Activated T-cell treated with anti-CD3 and anti-CD28 coated beads, Interleukin-2, amount 50 U/mL, for 4 hours (primary cell): Measurements from ENCODE around the gene REEP5. TPM values are rescaled to one million over a fixed set of nuclear protein-coding genes. Genes with fewer than 3 reads are reported as not detected.
A peak's percentile ranks its signal among the peaks of the same experiment; 100 is the strongest.
"Not testable (repeated sequence)": the region's sequence is repeated elsewhere in the genome, so short reads cannot be mapped to it uniquely, and the experiment has no call there.

Source experiments
- ATAC-seq, 2 donors: fragments of 200-7000 bp; cut with Tn5 transposase; one replicate each; pipeline ENCODE4 v1.10.0; 2021
- DNase-seq: peaks from one replicate; pipeline ENCODE4 v3.0.0-alpha.2; 2020
- H3K27me3 Mint-ChIP-seq: one replicate; pipeline ENCODE4 v1.8.0; 2021; ENCODE audit warnings: low read depth, mixed read lengths
- H3K36me3 Mint-ChIP-seq: one replicate; pipeline ENCODE4 v1.8.0; 2022; ENCODE audit warnings: mixed read lengths; ENCODE audit not compliant: insufficient read depth
- H3K4me1 Mint-ChIP-seq: one replicate; pipeline ENCODE4 v1.8.0; 2021; ENCODE audit warnings: low read depth, mixed read lengths
- H3K4me3 Mint-ChIP-seq: one replicate; pipeline ENCODE4 v1.8.0; 2021; ENCODE audit warnings: mild to moderate bottlenecking, moderate library complexity, mixed read lengths
- H3K9me3 Mint-ChIP-seq: one replicate; pipeline ENCODE4 v1.8.0; 2021; ENCODE audit warnings: mixed read lengths
- total RNA-seq, 3 donors: library from RNA; stranded (reverse); gene quantifications; one replicate each; pipeline ENCODE4 v1.2.1, GENCODE V29; 2021

Gene REEP5
- total RNA-seq, 3 donors from 2014 or later = 53.6 to 60.0 (median 58.7) TPM

GRCh38 chr5:112919972-112920371 lies 2.1 kb downstream of the REEP5 start:
- Mint-ChIP-seq H3K4me3 (peak overlapping the region; percentile 88), H3K36me3 (peaks cover 18% of the 10 kb centered on the region), H3K9me3 (no peaks in the 10 kb centered on the region), H3K4me1 (peaks cover 79% of the 10 kb centered on the region), H3K27me3 (no peaks in the 10 kb centered on the region)
- no peak for DNase-seq
- no peak for ATAC-seq

DNA sequence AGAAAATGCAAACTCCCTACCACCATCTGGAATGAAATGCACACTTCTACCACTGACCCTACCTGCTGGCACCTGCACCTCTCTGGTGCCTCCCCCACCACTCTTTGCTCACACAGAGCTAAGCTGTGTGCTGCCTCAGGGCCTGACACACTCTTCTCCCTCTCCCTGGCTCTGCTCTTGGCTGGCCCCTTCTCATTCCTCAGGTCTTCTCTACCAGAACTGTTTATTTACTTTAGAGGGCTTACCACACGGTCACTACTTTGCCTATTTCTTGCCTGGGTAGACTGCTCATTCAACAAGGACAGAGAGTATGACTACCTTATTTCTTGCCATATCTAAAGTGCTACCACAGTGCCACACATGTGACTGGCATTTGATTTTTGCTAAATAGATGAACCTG lies 3.3 kb downstream of the REEP5 start:
- no peak overlapping the region for H3K4me3 Mint-ChIP-seq
- H3K36me3 Mint-ChIP-seq = peaks cover 22% of the 10 kb centered on the region
- DNase-seq (no peak), ATAC-seq (no peak)
- H3K4me1 Mint-ChIP-seq = peaks cover 77% of the 10 kb centered on the region
- H3K9me3 Mint-ChIP-seq = no peaks in the 10 kb centered on the region
- H3K27me3 Mint-ChIP-seq = no peaks in the 10 kb centered on the region

DNA sequence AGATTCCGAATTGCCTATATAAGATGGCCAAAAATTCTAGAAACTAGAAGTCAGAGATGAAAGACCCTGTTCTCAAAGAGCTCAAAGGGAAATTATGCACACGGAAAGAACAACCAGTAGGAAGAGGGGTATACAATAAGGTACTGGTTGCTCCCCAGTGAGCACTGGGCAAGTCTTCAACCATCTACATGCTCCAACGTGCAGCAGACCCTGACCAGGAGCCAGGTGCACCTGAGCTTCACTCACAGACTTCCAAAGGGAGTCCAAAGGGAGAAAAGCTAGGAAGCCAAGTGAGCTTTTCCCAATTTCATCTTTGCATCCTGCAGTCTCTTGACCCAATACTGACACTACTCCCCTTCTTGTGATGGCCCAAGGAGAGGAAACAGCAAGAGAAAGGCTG lies 3.9 kb downstream of the REEP5 start:
- H3K27me3 Mint-ChIP-seq = no peaks in the 10 kb centered on the region
- DNase-seq = no peak
- no peak overlapping the region for H3K4me3 Mint-ChIP-seq
- H3K9me3 Mint-ChIP-seq = no peaks in the 10 kb centered on the region
- H3K36me3 Mint-ChIP-seq = peaks cover 23% of the 10 kb centered on the region
- no peak for ATAC-seq
- H3K4me1 Mint-ChIP-seq = peaks cover 73% of the 10 kb centered on the region

GRCh38 chr5:112917453-112917995 lies 4.5 kb downstream of the REEP5 start:
- Mint-ChIP-seq H3K36me3 (peaks cover 28% of the 10 kb centered on the region), H3K4me3 (no peak overlapping the region), H3K9me3 (no peaks in the 10 kb centered on the region), H3K4me1 (peaks cover 72% of the 10 kb centered on the region), H3K27me3 (no peaks in the 10 kb centered on the region)
- ATAC-seq (no peak), DNase-seq (no peak)

DNA sequence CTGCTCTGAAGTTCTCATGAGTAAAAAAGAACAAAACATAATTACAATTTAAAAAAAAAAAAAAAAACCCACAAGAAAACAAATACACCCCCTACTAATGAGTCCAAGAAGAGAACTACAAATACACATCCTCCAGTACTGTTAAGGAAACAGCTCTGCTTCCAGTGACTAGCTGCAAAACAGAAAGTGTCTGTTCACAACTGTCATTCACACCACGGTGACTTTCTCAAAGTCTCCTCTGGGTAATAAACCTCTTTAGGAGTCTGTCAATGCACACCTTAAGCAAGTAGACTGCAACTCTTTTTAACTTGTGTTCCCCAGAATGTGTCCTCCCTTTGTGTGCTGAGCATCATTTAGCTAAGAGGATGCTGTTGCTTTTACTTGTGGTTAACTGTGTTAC lies 6.2 kb downstream of the REEP5 start:
- H3K9me3 Mint-ChIP-seq = no peaks in the 10 kb centered on the region
- no peak for DNase-seq
- peak in 1 of 2 donors; percentile 19 for ATAC-seq
- H3K4me1 Mint-ChIP-seq = peaks cover 72% of the 10 kb centered on the region
- H3K27me3 Mint-ChIP-seq = no peaks in the 10 kb centered on the region
- peaks cover 34% of the 10 kb centered on the region for H3K36me3 Mint-ChIP-seq
- peak overlapping the region; percentile 33 for H3K4me3 Mint-ChIP-seq

DNA sequence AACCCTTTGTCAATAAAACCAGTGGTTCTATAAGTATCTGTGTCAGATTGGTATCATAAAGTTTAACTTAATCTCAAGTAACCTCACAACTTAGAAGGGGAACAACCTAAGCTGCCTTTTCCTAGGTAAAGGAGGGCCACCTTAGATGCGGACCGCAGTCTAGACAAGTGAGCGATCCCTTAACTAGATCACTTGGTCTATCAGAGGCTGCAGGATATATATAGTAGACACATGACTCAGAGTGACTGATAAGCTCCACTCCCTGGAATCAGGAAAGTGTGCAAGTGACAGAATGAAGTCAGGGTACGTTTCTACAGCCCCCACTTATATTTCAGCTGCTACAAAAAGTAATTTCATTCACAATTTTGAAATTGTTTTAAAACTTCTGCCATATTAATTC lies 7.4 kb downstream of the REEP5 start:
- Mint-ChIP-seq H3K27me3 (no peaks in the 10 kb centered on the region), H3K9me3 (no peaks in the 10 kb centered on the region), H3K36me3 (peaks cover 37% of the 10 kb centered on the region), H3K4me3 (no peak overlapping the region), H3K4me1 (peaks cover 63% of the 10 kb centered on the region)
- ATAC-seq = peak in 1 of 2 donors; percentile 45
- no peak for DNase-seq

DNA sequence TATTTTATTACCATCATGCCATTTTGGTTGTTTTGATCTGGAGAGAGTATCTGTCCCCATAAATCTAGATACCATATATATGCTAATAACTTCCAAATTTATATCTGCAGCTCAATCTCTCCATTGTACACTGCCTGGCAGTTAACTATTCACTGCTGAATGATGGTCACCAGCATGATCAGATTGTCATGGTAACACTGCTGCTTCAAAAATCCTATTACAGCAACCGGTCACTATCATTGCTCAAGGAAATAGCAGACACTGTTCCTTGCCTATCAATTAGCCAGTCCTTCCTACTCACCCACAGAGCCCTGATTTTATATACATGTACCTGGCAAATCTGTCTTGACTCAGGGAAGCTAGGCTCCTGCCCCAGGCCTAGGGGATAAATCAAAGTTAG lies 11.5 kb downstream of the REEP5 start:
- H3K4me3 Mint-ChIP-seq = no peak overlapping the region
- DNase-seq (no peak), ATAC-seq (no peak)
- H3K36me3 Mint-ChIP-seq = peaks cover 32% of the 10 kb centered on the region
- H3K9me3 Mint-ChIP-seq = no peaks in the 10 kb centered on the region
- H3K27me3 Mint-ChIP-seq = no peaks in the 10 kb centered on the region
- H3K4me1 Mint-ChIP-seq = peaks cover 32% of the 10 kb centered on the region

DNA sequence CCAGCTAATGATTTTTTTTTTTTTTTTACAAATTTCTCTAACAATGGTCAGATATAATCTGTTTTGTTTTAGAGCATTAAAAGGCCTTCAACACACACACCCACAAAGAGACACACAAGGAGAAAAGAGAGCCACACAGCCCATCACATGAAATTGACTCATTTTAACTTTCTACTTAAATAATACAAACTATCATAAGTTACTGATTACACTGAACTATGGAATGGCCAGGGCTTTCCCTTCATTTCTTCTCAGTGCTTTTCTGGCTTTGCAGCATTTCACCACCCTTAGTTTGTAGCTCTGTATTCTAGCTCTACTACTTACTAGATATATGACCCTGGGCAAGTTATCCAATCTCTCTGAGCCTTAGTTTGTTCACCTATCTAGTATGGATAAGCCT lies 13.2 kb downstream of the REEP5 start:
- H3K27me3 Mint-ChIP-seq = no peaks in the 10 kb centered on the region
- H3K9me3 Mint-ChIP-seq = no peaks in the 10 kb centered on the region
- no peak for DNase-seq
- peaks cover 26% of the 10 kb centered on the region for H3K36me3 Mint-ChIP-seq
- H3K4me1 Mint-ChIP-seq = peaks cover 27% of the 10 kb centered on the region
- H3K4me3 Mint-ChIP-seq = no peak overlapping the region
- ATAC-seq = no peak

DNA sequence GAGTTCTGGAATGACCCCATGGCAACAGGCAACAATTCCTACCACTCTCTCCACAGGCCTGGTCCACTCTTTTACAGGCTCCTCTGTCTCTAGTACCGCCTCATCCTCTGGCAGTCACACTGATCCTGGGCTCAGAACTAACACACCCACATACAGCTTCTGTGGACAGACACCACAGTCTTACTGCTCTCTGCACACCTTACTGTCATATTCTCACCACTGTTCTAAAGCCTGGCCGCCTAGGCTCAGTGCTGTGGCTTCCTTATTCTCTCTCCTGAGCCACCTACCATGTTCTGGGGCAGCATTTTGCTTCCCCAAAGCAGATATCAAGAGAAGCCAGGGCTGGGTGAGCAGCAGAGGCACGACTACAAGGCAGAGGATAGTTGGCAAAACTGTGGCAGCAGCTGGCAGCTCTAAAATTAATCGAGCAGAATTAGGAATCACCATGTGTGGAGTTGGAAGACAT lies 14.8 kb downstream of the REEP5 start:
- no peaks in the 10 kb centered on the region for H3K27me3 Mint-ChIP-seq
- H3K4me1 Mint-ChIP-seq = peaks cover 23% of the 10 kb centered on the region
- ATAC-seq (no peak), DNase-seq (no peak)
- no peaks in the 10 kb centered on the region for H3K9me3 Mint-ChIP-seq
- peaks cover 22% of the 10 kb centered on the region for H3K36me3 Mint-ChIP-seq
- no peak overlapping the region for H3K4me3 Mint-ChIP-seq

GRCh38 chr5:112906637-112907036 lies 15.4 kb downstream of the REEP5 start:
- H3K9me3 Mint-ChIP-seq = no peaks in the 10 kb centered on the region
- H3K4me1 Mint-ChIP-seq = peaks cover 19% of the 10 kb centered on the region
- DNase-seq = no peak
- H3K27me3 Mint-ChIP-seq = no peaks in the 10 kb centered on the region
- no peak for ATAC-seq
- H3K4me3 Mint-ChIP-seq = no peak overlapping the region
- peaks cover 22% of the 10 kb centered on the region for H3K36me3 Mint-ChIP-seq

GRCh38 chr5:112904996-112905395 lies 17.0 kb downstream of the REEP5 start:
- H3K9me3 Mint-ChIP-seq, H3K27me3 Mint-ChIP-seq, ATAC-seq, DNase-seq, H3K4me3 Mint-ChIP-seq: not testable (repeated sequence)
- Mint-ChIP-seq H3K36me3 (peaks cover 12% of the 10 kb centered on the region), H3K4me1 (peaks cover 17% of the 10 kb centered on the region)

GRCh38 chr5:112902561-112902960 lies 19.5 kb downstream of the REEP5 start:
- ATAC-seq (no peak), DNase-seq (no peak)
- no peaks in the 10 kb centered on the region for H3K27me3 Mint-ChIP-seq
- H3K4me3 Mint-ChIP-seq = no peak overlapping the region
- peaks cover 18% of the 10 kb centered on the region for H3K4me1 Mint-ChIP-seq
- no peaks in the 10 kb centered on the region for H3K9me3 Mint-ChIP-seq
- H3K36me3 Mint-ChIP-seq = peaks cover 20% of the 10 kb centered on the region

DNA sequence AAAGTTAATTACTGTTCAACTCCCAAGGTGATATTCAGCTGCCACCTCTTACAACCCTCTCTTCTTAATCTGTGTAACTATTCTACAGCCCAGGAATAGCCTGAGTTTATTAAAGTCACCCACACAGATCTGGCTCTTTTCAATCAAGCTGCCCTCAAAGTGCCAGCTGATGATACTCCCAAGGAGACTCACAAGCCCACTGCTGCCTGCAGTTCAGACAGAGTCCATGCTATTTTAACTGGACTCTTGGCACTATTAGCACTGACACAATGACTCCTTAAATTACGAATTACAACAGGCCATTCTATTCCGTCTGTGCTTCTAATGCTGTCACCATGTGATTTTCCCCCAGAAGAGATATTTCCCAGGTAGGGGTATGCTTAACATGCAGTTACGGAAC lies 26.3 kb downstream of the REEP5 start:
- no peak overlapping the region for H3K4me3 Mint-ChIP-seq

GRCh38 chr5:112892776-112893175 lies 29.3 kb downstream of the REEP5 start:
- peaks cover 36% of the 10 kb centered on the region for H3K36me3 Mint-ChIP-seq
- DNase-seq (no peak), ATAC-seq (no peak)
- H3K27me3 Mint-ChIP-seq = no peaks in the 10 kb centered on the region
- H3K9me3 Mint-ChIP-seq = no peaks in the 10 kb centered on the region
- peaks cover 17% of the 10 kb centered on the region for H3K4me1 Mint-ChIP-seq
- H3K4me3 Mint-ChIP-seq = no peak overlapping the region

More for the DNA sequence above, 26.3 kb downstream of the REEP5 start:
- no peak for DNase-seq
- no peak for ATAC-seq
- Mint-ChIP-seq H3K27me3 (no peaks in the 10 kb centered on the region), H3K36me3 (peaks cover 33% of the 10 kb centered on the region), H3K4me1 (peaks cover 7% of the 10 kb centered on the region), H3K9me3 (no peaks in the 10 kb centered on the region)

DNA sequence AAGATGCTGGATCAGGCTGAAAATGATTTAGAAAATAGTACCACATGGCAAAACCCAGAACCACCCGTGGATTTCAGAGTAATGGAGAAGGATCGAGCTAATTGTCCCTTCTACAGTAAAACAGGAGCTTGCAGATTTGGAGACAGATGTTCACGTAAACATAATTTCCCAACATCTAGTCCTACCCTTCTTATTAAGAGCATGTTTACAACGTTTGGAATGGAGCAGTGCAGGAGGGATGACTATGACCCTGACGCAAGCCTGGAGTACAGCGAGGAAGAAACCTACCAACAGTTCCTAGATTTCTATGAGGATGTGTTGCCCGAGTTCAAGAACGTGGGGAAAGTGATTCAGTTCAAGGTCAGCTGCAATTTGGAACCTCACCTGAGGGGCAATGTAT lies 30.0 kb downstream of the REEP5 start:
- not testable (repeated sequence) for H3K4me3 Mint-ChIP-seq, DNase-seq, H3K27me3 Mint-ChIP-seq, ATAC-seq, H3K9me3 Mint-ChIP-seq
- peaks cover 33% of the 10 kb centered on the region for H3K36me3 Mint-ChIP-seq
- peaks cover 24% of the 10 kb centered on the region for H3K4me1 Mint-ChIP-seq
